HG02798 (cell line): Measurements from ENCODE around the gene MAP3K13.
"Not testable (repeated sequence)": the region's sequence is repeated elsewhere in the genome, so short reads cannot be mapped to it uniquely, and the experiment has no call there.

Experiments
- ATAC-seq: cut with Tn5 transposase; IDR thresholded peaks from one replicate; pipeline ENCODE4 v1.9.1; 2021; ENCODE audit warnings: mild to moderate bottlenecking; ENCODE audit not compliant: unreplicated experiment, poor library complexity

MAP3K13 gene

DNA sequence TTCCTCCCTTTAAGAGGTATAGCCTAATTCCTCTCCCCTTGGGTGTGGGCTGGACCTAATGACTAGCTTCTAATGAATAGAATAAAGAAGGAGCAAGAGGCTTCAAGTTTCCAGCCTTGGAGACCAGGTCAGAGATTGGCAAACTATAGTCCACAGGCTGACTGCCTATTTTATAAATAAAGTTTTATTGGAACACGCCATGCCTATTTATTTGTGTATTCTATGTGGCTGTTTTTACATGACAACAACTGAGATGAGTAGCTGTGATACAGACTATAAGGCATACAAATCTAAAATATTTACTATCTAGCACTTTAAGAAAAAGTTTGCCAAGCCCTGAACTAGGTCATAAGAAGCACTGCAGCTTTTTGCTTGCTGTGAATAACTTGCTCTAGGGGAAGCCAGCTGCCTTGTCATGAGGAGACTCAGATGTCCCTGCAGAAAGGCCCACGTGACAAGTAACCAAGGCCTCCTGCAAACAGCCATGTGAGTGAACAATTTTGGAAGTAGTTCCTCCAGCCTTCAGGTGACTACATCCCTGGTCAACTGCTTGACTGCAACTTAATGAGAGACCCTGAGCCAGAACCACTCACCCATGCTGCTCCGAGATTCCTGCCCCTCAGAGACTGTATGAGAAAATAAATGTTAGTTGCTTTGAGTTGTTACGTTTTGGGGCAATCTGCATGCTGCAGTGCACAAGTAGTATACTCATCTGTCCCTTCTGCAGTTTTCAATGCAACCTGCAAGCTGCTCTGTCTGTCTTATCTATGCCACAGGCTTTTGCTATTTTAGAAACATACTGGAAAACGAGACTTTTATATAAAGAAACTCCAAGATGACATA is 21.1 kb upstream of the MAP3K13 start:
- no peak for ATAC-seq

DNA sequence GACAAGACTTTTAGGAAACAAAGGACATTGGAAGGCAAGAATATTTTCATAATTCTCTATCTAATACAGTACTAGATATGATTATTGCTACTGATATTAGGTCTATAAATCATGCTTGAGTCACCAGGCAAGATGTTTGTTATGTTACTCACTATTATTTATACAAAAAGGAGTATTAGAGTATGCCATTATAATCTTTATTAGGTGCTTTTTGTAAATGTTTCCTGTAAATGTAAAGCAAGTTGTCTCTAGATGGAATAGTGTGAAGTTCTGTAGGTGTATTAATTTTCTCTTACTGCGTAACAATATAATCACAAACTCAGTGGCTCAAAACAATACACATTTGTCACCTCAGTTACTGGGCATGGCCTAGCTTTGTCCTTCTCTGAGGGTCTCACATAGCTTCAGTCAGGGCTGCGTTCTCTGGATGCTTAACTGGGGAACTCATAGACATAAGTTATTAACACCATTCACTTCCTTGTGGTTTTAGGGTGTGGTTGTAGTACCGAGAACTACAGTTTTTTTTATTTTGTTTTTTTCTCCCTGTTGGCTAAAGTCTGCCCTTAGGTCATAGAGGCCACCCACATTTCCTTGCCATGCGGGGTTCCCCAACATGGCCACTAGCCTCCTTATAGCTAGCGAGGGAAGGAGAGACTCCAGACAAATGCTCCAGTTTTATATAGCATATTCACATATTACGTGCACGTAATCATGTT is 20.3 kb upstream of the MAP3K13 start:
- ATAC-seq: peak; percentile 44

DNA sequence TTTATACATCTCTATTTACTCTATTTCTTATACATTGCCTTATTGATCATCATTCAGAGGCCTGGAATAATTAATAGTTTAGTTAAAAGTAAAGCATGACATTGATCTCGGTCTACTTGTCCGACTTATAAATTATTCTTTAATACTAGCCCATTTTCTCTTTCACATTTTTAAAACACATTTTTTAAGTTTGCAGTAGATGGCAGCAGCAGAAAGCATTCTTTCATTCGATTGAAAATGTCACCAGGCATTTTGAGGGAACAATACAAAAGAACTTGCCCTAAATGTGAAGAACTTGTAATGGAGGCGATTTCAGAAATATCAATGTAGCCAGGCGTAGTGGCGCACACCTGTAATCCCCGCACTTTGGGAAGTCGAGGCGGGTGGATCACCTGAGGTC is 15.5 kb upstream of the MAP3K13 start:
- ATAC-seq: no peak

DNA sequence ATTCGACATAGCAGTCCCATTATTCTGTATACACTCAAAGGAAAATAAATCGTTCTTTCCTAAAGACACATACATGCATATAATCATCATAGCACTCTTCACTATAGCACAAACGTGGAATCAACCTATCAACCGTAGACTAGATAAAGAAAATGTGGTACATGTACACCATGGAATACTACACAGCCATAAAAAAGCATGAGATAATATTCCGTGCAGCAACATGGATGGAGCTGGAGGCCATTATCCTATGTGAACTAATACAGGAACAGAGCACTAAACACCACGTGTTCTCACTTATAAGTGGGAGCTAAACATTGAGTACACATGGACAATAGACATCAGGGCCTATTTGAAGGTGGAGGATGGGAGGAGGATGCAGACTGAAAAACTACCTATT is 12.1 kb upstream of the MAP3K13 start:
- no peak for ATAC-seq

DNA sequence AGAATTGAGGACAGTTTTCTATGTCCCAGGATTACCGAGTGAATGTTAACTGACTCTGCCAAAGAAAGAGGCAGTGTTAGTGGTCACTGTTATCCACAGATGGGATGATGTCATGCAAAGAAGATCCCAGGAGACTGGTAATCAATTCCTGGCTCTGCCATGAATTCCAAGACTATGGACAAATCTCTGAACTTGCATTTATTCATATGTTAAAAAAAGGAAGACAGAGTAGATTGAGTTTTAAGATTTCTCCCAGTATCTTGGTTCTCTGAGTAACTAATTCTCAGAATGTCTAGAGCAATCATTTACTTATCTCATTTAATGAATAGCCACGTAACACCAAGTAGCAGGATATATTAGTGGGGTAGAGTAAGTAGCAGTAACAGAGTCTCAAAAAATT is 11.5 kb upstream of the MAP3K13 start:
- ATAC-seq: no peak

DNA sequence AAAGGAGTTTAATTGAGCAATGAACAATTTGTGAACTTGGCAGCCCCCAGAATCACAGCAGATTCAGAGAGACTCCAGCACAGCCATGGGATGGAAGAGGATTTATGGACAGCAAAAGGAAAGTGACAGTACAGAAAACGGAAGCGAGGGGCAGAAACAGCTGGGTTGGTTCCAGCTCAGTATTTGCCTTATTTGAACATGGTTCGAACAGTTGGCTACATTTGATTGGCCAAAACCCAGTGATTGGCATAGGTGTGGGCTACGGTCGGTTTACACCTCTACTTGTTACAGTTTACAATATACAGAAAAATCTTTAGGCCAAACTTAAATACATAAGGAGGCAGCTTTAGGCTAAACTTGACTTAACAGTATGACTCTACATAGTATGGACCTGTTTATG is 9.7 kb upstream of the MAP3K13 start:
- ATAC-seq: no peak

DNA sequence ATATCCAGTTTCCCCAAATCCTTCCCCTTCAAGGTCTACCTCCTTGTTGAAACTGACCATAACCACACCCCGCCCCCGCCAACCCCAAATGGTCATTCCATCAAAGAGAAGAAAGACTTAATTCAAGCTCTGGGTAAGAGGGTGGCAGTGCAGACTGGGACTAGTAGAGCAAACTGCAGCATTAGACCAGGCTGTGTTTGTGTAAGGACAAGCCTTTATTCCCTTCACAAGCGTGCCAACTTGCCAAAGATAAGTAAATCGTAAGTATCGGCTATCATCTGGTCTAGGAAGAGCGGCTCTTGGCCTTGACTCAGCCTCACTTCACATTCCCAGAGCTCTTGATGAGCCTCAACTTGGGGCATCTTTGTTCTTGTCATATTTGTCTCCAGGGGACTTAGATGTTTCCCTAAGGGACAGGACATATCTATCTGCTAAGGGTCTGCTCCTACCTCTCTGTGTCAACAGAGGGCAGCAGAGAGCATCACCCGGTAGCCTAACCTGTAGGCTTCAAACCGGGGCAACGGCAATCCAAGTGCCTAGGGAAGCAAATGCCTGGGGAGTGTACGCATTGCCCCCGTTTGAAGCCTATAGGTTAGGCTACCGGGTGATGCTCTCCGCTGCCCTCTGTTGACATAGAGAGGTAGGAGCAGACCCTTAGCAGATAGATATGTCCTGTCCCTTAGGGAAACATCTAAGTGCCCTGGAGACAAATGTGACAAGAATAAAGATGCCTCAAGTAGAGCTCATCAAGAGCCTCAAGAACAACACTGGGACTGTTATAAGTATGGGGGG is 8.9 kb upstream of the MAP3K13 start:
- ATAC-seq: peak; percentile 99

DNA sequence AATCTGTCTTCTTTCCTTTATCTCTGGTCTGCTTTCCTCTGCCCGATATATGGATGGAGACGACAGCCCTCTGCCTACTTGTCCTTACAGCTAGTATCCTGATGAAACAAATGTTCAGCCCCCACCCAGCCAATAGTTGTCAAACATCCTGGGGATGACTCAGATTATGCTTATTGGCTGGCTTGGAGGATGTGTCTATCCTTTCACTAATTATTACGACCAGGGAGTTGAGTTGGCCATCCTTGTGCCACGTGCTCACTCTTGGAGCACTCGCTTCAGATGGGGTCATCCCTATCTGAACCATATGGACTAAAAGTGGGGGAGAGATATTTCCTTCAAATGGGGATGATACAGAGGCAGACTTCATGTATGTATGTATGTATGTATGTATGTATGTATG is 6.4 kb upstream of the MAP3K13 start:
- ATAC-seq: no peak

DNA sequence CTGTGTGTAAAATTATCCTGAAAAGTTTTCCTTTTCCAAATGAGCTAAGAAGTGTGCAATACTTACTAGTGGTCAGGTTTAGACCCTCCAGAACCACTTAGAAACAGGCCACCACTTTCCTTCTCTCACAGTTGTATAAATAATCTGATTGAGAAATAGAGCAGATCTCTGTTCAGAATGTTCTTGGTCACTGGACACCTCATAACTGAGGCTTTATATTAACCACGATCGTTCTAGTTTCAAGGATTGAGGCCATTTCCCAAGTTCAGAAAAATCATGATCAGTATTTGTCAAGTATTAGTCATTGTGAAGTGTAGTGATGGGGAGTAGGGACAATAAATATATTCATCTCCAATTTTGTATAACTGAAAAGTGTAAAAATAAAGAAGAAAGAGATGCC is 1.0 kb upstream of the MAP3K13 start:
- ATAC-seq: no peak

DNA sequence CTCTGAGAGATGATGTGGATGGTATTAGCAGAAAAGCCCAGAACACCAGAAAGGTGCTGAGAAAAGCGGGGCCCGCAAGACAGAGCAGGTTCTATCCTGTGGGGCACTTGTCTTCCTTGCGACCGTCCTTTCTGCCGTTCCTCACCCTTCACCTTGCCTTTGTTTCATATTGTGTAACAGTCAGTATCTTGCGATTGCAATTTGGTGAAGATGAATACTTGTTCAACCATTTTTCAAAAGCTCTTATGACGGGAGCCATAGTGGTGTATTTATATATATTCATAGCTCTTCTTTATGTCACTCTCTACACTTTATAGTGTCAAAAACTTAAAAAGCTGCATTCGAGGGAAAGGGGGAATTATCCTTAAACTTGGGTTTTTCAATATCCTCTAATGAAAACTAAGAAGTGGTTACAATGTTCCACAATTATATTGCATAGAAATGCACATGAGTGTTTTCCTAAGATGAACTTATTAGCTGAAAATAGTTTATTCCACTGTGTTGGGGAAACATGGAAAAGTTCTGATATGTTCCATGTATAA is 797 bp downstream of the MAP3K13 start:
- ATAC-seq: no peak

DNA sequence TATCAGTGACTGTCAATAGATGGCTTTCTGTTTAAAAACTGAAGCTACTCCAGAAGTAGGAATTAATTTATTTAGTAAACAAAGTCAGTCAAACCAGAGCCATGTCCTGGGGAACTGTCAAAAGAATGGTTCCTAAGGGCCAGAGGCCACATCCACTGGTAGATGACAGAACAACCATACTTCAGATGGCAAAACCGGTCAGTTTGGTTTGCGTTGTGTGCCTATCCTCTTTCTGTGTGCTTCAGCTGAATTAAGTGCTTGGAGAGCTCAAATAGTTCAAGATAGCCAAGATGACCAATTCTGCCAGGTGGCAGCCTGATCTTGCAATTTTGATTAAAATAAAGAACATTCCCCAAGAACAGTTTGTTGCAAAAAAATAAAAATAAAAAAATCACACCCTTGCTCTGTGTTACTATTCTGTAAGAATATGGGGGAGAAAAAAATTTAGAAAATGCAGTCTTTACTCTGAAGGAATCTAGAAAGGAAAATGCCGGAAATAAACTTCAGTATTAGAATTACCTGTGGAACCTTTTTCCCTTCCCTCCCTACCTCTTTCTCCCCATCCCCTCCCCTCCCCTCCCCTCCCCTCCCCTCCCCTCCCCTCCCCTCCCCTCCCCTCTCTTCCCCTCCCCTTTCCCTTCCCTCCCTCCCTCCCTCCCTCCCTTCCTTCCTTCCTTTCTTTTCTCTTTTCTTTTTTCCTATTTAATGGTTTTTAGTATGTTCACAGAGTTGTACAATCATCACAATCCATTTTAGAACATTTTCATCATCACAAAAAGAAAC is 2.5 kb downstream of the MAP3K13 start:
- no peak for ATAC-seq

DNA sequence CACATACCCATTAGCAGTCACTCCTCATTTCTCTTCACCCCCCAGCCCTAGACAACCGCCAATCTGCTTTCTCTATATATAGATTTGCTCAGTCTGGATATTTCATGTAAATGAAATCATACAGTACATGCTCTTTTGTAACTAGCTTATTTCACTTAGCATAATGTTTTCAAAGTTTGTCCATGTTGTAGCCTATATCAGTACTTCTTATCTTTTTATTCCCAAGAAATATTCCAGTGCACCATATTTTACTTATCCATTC is 3.1 kb downstream of the MAP3K13 start:
- ATAC-seq: no peak

DNA sequence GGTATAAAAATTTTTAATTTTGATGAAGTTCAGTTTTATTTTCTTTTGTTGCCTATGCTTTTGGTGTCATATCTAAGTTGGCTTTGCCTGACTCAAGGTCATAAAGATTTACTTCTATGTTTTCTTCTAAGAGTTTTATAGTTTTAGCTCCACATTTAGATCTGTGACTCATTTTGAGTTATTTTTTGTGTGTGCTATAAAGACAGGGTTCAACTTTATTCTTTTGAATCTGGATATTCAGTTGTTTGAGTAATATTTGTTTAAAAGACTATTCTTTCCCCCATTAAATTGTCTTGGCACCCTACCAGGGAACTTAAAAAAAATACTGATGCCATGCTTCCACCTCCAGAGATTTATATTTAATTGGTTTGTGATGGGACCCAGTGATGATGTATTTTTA is 4.0 kb downstream of the MAP3K13 start:
- no peak for ATAC-seq

DNA sequence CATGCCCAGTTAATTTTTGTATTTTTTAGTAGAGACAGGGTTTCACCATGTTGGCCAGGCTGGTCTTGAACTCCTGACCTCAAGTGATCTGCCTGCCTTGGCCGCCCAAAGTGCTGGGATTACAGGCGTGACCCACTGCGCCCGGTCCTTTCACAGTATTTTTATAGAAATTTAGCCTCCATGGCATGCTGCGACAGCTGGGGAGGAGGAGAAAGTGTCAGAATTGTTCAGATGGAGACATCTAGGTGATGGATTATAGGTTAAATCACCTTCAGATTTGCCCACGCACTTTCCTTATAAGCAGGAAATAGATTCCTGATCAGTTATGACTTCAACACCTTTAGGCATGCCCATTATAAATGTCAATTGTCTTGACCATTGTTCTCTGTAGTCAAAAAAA is 7.4 kb downstream of the MAP3K13 start:
- not testable (repeated sequence) for ATAC-seq

DNA sequence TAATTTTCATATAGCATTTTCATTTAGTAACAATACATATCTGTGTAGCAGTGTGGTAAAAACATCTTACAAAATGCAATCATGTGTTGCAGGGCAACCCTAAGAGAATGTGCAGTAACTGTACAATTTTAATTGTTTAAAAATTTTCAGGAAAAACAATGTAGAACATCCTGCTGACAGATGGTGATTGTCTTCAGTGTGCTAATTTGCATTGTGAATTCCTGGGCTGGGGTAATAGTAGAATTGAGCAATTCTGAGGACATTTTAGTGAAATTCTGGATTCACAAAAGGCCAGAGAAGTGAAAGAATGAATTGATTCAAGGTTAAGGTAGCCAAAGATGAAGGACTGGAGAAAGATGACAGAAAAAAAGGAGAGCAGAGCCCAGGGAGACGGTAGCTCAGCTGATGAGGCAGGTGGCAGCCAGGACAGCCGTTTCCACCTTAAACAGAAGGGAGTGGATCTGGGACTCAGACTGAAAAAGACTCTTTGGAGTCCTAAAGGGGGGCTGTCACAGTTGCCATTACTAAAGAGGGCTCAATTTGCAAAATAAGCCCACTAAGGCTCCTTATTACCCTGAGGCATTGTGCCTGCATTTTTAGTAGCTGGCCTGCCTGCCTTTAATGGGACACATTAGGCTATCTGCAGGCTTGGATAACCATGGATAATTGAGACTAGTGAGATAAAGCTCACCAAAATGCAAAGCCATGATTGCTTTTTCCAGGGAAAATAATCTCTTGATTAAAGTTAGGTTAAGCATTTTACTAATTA is 8.6 kb downstream of the MAP3K13 start:
- no peak for ATAC-seq

DNA sequence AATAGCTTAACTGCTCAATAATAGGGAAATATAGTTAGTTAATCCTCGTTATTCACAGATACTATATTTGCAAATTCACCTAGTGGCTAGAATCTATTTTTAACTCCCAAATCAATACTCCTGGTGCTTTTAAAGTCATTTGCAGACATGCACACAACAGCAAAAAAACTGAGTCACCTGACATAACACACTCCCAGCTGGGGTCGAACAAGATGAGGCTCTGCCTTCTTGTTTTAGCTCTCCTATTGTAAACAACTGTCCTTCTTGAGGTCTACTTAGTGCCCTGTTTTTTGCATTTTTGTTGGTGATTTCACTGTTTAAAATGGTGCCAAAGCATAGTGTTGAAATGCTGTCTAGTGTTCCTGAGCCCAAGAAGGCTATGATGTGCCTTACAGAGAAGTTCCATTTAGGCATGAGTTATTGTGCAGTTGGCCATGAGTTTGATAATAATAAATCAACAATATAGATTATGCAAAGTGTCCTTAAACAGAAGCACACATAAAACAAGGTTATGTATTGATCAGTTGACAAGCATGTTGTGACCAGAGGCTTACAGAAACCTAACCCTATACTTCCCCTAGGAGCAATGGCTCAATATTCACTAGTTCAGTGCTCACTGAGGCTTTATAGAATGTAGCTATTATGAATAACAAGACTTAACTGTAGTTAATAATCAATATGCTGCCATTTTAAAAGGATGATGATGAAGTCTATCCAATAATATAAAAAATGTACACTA is 18.6 kb downstream of the MAP3K13 start:
- ATAC-seq: no peak

DNA sequence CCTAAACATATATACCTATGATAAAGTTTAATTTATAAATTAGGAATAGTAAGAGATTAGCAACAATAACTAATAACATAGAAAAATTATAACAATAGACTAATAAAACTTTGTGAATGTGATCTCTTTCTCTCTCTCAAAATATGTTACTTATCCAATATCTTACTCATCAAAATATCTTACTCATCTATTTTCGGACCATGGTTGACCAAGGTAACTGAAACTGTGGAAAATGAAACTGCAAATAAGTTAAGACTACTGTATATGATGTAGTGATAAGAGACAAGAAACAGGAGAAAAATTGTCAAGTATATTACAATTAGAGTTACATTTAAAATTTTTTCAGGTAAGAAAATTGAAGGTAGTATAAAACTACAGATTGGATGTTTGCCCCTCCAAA is 19.2 kb downstream of the MAP3K13 start:
- no peak for ATAC-seq

DNA sequence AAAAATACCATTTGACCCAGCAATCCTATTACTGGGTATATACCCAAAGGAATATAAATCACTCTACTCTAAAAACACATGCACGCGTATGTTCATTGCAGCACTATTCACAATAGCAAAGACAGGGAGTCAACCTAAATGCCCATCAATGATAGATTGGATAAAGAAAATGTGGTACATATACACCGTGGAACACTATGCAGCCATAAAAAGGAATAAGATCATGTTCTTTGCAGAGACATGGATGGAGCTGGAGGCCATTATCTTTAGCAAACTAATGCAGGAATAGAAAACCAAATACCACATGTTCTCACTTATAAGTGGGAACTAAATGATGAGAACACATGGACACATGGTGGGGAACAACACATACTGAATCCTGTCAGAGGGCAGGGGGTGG is 23.6 kb downstream of the MAP3K13 start:
- not testable (repeated sequence) for ATAC-seq

DNA sequence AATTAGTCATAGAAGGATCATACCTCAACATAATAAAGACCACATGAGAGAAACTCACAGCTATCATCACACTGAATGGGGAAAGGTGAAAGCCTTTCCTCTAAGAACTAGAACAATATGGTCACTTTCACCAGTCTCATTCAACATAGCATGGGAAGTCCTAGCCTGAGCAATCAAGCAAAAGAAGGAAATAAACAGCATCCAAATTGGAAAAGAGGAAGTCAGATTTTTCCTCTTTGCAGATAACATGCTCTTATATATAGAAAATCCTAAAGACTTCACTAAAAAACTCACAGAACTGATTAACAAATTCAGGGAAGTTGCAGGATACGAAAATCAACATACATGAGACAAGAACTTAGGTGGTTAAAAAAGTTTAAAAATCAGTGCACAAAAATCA is 24.7 kb downstream of the MAP3K13 start:
- no peak for ATAC-seq
